ENCODE results near the gene ACRBP.

Gene ACRBP

DNA sequence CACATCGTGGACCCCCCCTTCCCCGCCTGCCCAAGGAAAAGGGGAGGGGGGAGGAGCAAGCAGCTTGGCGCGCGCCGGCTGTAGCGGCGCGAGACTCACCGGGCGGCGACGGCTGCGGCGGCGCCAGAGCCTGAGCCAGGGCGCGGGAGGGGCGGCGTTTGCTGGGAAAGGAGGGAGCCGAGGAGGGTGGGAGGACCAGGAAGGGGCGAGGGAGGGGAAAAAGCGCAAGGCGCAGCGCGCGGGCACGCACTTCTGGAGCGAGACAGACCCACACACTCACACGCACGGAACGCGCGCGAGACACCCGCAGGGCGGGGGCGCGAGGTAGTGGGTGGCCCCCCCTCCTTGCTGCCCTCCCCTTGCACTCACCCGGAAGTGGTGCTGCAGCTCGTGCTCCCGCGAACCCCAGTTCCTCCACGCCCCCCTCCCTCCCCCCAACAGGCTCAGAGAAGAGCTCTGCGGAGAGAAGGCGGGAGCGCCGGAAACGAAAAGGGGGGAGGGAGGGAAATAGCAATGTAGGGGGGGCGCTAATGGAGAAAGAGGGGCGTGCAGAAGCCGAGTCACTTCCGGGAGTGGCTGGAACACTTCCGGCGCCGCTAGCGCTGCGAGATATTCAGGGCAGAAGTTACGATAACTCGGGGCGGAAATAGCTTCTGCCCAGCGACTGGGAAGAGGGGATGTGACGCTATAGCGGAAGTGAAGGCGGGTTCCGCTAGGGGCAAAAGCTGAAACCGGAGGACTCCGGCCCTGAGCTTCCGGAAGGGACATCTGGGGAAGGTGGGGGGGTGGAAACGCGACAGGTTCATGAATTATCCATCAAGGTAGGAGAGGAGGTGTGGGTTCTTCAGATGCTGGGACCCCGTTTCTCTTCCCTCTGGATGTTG is 42.0 kb upstream of the ACRBP start, which contains the start of gene ZNF384:
Gene ZNF384 (minus strand): TSS at position 377 of the 884 bp plus-strand sequence. CDS start 9,855 bp downstream, outside the sequence.
- TF ChIP-seq, protein P1, sequence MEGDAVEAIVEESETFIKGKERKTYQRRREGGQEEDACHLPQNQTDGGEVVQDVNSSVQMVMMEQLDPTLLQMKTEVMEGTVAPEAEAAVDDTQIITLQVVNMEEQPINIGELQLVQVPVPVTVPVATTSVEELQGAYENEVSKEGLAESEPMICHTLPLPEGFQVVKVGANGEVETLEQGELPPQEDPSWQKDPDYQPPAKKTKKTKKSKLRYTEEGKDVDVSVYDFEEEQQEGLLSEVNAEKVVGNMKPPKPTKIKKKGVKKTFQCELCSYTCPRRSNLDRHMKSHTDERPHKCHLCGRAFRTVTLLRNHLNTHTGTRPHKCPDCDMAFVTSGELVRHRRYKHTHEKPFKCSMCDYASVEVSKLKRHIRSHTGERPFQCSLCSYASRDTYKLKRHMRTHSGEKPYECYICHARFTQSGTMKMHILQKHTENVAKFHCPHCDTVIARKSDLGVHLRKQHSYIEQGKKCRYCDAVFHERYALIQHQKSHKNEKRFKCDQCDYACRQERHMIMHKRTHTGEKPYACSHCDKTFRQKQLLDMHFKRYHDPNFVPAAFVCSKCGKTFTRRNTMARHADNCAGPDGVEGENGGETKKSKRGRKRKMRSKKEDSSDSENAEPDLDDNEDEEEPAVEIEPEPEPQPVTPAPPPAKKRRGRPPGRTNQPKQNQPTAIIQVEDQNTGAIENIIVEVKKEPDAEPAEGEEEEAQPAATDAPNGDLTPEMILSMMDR (conservative IDR thresholded peaks at IDR 0.05), result no peak
- no peak for TF ChIP-seq ZFX (IDR thresholded peaks at IDR 0.05)
- peak within 1 kb of the TSS; percentile 87 for H3K27ac ChIP-seq

DNA sequence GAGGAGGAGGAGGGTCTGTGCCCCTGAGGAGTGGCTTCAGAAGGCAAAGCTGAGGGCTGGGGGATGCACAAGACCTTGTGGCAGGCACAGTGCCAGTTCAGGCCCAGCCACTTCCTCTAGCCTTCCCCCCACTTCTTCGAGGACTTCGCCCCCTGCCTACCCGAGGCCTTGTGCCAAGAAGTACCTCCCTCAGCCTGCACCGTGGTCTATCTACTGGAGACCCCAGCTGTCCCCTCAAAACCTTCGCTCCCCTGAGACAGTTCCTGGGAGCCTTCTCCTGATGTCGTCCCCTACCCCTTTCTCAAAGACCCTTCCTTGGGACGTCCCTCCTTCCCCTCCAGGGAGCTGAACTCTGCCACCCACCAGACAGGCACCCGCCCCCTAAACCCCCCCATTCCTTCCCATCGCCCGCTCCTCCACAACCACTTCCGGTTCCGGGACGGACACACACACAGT is 41.3 kb upstream of the ACRBP start:
- TF ChIP-seq, protein P1 (conservative IDR thresholded peaks at IDR 0.05), result no peak
- no peak for TF ChIP-seq ZFX (IDR thresholded peaks at IDR 0.05)
- peak overlapping the region; percentile 87 for H3K27ac ChIP-seq

DNA sequence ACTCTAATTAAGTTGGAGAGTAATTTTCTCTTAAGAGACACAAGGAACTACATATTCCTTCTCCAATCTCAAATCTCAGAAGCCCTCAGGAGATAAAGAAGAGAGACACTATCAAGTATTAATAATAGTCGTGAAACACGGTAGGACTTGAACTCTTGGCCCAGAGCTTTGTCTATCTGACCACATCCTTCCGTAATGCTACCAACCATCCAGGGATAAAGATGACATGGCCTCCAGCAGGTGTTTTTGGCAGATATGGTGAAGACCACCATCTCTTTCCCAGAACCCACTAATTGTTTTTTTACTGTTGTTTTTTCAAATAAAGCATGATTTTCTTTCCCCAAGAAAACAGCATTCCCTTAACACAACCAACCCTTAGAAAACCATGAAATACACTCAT is 38.6 kb upstream of the ACRBP start:
- TF ChIP-seq, protein P1 (conservative IDR thresholded peaks at IDR 0.05), result no peak
- no peak for TF ChIP-seq ZFX (IDR thresholded peaks at IDR 0.05)
- no peak overlapping the region for H3K27ac ChIP-seq

DNA sequence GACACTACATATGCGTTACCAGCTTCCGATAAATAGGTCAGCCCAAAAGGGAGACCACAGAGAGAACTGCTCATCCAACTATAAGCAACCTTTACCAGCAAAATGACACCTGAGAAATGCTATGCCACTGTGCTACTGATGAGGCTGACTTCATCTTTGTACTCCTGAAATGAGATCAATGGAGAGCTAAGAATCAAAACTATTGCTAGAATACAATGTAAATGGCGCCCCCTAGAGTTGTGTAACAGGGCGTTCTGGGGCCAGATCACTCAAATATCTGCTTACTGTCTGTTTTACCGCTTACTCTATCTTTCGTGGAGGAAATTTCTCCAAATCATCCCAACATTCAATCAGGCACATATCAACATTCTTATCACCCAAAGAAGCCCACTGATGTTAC is 37.4 kb upstream of the ACRBP start:
- H3K27ac ChIP-seq, result no peak overlapping the region
- TF ChIP-seq, protein P1 (conservative IDR thresholded peaks at IDR 0.05), result peak; percentile 77
- no peak for TF ChIP-seq ZFX (IDR thresholded peaks at IDR 0.05)

DNA sequence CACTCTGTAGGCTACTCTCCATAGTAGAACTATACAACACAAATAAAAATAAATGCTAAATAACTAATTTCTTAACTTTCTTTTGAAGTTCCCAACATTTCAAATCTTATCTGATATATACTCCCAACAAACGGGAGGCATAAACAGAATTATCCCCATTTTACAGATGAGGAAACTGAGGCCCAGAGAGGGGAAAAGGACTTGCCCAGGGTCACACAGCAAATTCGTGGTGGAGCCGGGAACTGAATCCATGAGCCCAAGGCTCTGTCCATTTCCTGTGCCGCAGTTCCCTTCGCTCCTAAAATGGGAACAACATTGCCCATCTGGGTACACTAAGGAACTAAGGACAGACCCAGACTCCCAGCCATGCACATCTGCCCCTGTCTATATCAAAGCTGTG is 29.7 kb upstream of the ACRBP start:
- no peak overlapping the region for H3K27ac ChIP-seq
- TF ChIP-seq, protein P1 (conservative IDR thresholded peaks at IDR 0.05), result no peak
- no peak for TF ChIP-seq ZFX (IDR thresholded peaks at IDR 0.05)

DNA sequence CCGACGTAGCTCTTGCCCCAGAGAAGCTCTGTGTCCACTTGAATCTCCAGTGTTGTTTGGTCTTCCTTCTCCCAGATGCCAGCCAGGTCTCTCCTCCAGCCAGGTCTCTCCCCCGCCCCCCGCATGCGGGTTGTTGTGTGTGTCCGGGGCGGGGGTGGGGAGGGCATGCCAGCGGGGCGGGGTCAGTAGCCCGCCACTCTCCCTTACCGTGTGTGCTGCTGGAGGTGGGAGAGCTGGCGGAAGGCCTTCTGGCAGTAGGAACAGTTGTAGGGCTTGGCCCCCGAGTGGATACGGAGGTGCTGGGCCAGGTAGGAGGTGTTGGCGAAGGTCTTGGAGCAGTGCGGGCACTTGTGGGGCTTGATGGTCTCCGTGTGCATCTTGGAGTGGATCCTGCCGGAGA is 24.9 kb upstream of the ACRBP start:
- TF ChIP-seq ZFX (IDR thresholded peaks at IDR 0.05), result no peak
- TF ChIP-seq, protein P1 (conservative IDR thresholded peaks at IDR 0.05), result no peak
- no peak overlapping the region for H3K27ac ChIP-seq

DNA sequence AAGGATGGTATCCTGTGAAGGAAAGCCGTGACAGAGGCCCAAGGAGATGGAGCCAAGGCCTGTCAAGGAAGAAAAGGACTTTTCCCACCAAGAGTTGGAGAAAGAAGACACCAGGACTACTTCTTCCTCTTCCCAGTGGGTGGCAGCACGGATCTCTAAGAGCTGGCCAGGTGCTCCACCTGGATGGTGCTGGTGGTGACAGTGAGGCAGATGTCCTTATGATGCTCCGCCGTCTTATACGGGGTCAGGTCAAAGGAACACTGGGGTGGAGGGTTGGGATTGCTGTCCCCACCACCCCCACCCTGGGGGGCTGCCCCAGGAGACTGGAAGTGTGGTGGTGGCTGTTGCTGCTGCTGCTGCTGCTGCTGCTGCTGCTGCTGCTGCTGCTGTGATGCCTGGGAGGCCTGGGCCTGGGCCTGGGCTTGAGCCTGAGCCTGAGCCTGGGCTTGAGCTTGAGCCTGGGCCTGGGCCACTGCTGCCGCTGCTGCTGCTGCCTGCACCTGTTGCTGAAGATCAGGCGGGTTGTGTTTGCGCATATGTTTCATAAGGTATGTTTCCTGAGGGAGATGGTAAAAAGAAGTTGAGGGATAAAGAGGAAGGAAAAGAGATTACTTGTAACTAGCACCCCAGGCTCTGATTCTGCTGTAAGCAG is 20.5 kb upstream of the ACRBP start:
- TF ChIP-seq, protein P1 (conservative IDR thresholded peaks at IDR 0.05), result peak; percentile 43
- TF ChIP-seq ZFX (IDR thresholded peaks at IDR 0.05), result no peak

More for the DNA sequence above, 20.5 kb upstream of the ACRBP start:
- H3K27ac ChIP-seq, result no peak overlapping the region

Measured in C4-2B (cell line).